Stimulated activated CD4-positive, alpha-beta T cell treated with anti-CD3 and anti-CD28 coated beads, Interleukin-2, amount 100 ng/mL, for 24 hours (primary cell): ENCODE measurements around the gene CPSF4.

Experiments
- DNase-seq, 2 donors: peaks; one replicate each; pipeline ENCODE4 v3.0.0-alpha.2; 2020

The CPSF4 gene

DNA sequence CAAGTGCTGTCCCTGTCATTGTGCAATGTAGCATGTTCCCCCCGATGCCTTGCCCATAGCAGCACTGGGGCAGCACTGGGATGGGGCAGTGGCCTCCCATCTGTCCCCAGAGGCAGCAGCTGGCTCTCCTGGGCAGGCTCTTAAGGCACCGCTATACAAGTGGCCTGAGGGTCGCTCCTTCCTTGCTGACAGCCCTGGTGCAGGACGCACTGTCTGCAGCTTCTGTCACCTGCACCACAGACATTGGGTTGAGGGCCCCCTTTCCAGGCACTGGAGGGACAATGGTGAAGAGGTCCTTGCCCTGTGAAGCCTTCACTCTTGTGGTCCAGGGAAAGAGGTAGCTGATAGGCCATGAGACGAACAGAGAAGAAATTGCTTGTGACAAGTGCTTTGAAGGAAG is 10.6 kb downstream of the CPSF4 start:
- DNase-seq = no peak

DNA sequence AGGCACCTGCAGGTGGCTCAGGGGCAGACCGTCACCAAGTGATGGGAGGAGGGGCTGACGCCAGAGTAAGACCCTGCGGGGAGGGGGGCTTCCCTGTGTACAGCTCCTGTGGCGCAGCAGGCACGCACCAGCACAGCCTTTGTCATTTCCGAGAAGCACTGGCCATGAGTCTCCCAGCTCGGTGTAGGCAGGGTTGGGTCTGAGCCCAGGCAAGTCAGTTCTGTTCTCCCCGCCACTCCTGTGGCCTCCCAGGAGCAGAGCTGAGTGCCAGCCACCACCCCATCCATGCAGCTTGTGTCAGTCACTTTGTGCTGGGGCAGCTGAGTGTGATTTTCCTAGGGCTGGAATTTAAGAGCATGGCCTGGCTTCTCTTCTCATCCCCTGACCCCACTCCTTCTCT is 13.2 kb downstream of the CPSF4 start:
- no peak for DNase-seq

DNA sequence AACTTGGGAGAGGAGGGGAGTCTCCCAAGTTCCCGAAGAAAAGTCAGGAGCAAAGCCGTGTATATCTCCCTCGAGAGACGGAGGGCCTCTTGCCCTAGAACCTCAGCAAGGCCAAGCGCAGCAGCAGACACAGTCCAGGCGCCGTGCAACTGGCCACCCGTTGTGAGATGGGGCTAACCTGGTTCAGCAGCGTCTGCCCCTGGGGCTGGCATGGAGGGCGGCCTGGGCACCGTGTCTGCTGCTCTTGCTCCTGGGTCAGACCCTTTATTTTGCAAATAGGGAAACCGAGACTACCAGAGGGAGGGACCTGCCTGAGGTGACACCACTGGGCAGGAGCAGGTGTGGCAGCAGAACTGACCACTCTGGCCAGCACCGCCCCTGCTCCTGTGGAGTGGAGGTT is 13.8 kb downstream of the CPSF4 start:
- DNase-seq = no peak

DNA sequence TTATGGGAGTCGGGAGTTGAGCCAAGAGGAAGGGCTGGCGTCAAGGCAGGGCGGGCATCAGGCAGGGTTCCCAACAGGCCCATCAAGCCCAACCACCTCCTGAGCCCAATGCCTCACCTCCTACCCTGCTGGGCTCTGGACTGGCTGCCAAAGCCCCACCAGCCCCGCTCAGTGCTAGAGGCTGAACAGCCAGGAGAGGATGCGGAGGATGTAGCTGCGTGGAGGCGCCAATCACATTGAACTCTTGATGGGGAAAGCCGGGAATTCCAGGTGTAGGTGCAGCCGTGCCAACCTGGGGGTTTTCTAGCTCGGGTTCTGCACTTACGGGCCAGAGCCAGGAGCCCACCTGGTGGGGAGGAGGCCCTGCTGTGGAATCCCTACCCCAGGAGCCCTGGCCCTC is 14.4 kb downstream of the CPSF4 start:
- DNase-seq = no peak

DNA sequence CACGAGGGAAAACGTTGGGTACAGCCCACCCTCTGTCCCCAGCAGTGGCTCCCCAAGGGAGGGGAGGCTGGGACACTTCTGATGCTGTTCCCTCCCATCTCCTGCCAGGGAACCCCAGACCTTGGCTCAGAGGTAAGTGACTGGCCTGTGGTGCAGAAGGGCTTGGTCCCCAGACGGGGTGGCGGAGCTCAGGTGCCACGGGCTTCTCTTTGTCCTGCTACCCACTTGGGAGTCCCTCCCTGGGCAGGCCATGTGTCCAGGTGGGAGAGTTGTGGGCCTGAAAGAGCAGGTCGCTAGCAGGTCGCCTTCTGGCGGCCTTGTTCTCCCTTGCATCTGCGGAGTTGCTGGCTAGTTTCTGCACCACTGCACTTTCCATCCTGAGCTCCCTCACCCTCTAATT is 17.1 kb downstream of the CPSF4 start:
- DNase-seq = no peak

DNA sequence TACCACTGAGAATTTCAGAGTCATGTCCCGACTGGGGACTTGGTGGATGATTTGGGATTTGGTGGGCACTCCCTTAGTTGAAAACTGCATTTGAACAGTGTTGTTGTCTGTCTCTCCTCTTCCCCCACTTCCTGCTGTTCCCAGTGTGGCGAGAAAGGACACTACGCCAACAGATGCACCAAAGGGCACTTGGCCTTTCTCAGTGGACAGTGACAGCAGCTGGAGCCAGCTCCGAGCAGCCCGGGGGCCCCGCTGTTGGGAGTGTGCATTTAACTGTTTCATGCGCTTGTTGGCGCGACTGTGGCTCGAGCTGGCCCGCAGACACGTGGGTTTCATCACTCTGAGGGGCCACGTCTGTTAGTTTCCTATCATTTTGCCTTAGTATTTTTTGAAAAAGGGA is 17.5 kb downstream of the CPSF4 start:
- no peak for DNase-seq

DNA sequence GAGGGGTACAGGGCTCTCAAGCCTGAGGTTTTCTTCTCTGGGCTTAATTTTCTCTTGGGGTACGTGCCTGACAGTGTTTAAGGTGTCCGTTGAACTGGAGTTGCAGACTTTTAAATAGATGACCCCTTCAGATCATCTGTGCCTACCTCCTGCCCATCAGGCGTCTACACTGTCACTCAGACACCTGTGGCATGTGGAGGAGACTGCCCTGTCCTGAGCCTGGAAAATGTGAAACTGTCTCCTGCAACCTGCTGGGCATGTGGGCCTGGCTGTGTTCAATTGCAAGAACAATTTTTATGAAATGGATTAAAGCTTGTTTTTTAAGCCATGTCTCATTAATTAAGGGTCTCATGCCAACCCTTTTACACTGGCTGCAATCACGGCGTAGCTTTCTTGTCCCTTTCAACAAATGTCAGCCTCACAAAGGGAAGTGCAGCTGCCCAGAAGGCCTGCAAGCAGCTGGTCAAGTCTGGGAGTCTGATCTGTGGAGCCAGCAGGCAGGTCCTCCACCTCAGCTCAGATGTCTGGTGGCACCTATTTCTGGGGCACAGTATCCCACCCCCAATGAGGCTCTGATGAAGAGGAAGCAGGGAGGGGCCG is 18.4 kb downstream of the CPSF4 start:
- DNase-seq = no peak

DNA sequence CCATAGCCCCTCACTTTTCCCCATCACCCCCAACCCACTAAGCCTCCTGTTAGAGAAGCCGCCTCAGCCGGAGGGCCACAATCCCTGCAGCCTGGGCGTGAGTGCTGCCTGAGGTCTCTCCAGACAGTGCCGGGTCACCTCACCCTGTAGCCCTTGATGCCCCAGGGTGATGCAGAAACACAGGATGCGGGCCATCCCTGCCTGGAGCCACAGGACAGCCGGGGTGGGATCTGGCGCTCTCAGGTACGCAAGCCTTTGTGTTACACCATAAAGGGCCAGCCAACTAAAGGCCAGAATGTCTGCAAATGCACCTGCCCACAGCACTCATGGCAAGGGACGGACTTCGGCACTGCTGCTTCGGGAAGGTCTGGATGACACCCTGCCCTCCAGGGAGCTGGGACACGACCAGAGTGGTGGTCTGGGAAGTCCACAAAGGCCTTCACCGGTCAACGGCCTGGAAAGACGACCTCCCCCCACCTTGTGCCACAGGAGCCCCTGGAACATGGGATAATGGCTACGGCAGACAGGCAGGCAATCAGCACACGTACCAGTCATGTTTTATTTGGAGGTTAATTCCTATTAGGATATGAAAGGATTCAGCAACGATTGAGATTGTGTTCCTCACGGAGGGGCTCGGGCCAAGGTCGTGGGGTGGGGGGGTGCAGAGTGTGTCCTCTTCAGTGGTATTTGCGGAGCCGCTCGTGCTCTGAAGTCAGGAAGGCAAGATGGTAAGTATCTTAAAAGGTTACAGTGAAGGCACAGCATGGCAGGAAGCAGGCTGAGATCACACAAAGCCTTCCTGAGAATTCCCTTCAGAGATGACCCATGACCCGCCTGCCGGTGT is 19.1 kb downstream of the CPSF4 start:
- DNase-seq = no peak

DNA sequence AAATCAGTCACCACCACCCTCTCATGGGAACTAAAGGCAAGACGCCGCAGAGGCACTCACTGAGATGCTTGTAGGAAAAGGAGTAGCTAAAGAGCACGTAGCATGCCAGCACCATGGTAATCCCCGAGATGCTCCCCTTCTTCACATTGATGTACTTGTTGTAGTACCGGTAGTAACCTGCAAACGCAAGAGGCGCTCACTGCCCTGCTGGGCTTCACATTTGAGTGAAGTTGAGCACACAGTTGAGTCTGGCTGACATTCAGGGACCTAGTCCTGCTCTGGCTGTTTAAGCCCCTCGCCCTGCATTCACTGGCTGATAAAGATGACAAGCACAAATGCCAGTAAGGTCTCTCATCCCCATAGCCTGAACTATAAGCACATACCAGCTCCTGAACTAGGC is 20.3 kb downstream of the CPSF4 start:
- peak in 1 of 2 donors; percentile 38 for DNase-seq

DNA sequence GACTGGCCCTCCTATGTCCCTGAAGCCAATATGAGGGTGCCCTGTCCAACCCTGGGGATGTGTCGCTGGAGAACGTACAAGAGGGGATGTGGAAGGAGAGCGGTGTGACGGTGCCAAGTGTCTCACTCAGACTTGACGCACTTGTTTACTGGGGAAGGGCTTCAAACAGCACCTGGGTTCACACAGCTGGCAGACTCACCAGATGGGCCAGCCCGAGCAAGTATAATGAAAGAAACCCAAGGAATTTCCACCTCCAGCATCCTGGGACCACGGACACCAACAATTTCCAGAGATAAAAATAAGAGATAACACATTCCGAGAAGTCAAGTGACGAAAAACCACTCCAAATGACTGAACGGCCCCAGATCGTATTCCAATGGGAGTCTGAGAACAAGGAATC is 21.9 kb downstream of the CPSF4 start:
- DNase-seq = no peak

DNA sequence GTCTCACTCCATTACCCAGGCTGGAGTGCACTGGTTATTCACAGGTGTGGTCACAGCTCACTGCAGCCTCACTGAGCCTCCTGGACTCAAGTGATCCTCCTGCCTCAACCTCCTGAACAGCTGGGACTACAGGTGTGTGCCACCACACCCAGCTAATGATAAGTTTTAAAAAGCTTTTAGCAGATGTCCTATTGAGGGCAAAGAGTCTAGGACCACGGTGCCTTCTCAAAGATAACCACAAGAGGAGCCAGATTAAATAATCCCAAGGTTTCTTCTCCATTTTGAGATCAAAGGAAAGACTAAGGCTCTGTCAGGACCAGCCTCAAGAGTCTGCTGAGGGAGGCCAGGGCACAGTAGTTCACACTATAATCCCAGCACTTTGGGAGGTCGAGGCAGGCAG is 22.5 kb downstream of the CPSF4 start:
- no peak for DNase-seq

DNA sequence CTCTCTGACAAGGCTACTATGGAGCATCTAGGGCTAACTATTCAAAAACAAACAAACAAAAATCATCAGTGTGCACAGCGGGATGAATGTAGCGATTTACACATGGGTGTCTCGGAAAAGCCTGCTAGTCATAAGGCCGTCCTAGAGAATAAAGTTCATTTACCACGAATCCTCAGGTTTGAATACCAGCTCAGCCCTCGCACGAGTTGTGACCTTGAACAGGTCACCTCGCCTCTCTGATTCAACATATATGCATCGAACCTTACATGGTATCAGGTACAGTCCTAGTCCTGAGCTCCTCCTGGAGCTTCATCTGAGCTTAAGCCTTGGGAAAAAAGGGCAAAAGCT is 26.7 kb downstream of the CPSF4 start:
- no peak for DNase-seq

DNA sequence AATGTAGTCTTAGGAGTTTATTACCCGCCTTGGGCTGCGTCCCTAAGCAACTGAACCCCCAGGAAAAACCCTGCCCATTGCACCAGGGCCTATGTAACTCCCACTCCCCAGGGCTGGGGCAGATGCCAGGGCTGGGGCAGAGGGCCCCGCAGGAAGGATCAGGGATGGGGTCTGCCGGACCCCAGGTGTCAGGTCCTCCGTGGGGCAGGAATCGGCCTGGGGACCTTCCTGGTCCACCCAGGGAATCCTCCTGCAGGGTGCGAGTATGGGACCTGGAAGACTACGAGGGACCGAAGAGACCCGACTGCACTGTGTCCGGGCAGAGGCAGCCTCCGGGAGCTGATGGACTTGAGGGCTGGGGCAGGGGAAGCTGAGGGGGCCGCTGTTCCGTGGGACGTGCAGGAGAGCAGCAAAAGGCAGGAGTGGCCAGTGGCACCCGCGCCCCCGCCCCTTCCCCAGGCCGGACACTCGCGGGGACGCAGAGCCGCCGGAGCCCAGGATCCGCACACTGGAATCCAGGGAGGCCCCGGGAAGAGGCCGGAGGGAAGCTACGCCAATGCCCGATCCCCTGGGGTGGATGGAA is 29.7 kb downstream of the CPSF4 start:
- DNase-seq = no peak

DNA sequence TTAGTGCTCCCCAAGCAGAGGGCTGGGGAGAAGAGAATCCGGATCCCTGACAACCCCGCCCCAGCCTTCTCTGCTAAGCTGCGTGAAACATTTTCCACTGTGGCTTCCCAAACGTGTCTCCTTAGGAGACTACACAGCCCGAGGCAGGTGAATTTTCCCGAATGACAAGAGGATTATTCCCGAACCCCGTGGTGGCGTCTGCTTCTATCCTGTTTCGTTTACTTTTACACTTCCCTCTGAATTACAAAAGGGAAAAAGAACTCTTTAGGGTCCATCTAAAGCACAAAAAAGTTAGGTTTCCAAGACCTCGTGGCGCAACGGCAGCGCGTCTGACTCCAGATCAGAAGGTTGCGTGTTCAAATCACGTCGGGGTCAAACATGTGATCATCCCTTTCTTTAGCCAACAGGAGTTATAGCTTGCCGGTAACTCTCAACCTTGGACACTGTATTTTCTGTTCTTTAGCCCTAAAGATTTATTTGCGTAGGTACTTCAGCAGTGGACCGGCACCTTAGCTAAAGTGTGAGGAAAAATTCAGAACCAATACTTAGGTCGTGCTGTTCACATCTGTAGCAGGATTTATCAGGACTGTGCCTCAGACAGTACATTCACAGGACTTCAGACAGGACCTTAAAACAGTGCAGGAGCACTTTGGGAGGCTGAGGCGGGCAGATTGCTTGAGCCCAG is 30.8 kb downstream of the CPSF4 start:
- DNase-seq = no peak

DNA sequence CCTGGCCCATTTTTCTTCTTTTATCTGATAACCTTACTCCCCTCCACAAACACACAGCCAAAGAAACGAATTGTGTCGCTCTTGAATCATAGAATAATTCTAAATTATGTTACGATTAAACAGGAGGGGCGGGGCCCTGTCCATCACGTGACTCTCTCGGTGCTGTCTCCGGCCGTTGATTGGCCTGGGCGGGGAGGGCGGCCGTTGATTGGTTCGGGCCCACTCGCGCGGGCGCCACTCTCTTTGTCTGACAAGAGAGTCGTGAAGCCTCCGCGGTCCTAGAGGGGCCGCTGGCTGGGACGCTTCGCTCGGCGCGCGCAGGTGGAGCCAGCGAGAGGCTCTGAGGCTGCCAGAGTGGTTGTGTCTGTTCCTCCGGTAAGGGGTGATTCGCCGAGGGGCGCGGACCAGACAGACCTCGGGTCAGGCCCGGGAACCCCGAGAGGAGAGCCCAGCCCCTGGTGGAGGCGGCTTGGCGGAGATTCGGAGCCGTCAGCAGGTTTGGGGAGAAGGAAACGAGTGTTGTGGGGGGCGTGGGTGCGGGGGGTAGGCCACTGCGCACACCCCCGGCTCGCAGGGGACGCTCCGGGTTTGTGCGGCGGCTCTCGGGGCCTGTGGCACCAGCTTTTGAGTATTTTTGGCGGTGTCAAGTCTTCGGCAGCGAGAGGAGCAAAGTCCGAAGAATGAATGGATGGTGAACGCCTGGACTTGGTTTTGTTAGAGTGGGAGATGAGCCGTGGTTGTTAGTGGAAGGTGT is 34.0 kb downstream of the CPSF4 start, which contains the start of gene ZNF789:
ZNF789 (plus strand) TSS at position 330 of the 754 bp plus-strand sequence. CDS start 3,567 bp downstream, outside the sequence.
- peak; percentile 98 to 99 for DNase-seq

DNA sequence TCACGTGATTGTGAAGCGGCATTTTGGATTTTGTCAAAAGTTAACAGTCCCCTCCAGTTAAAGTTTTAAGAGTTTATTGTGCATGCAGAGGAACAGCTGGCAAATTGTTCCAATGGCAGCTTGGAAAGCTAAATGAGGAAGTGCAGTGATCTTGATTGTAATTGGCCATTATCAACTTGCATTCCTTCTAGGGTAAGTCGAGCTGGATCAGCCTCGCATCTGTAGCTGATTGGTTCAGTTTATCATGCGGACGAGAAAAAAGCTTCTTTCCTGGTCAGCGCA is 34.5 kb downstream of the CPSF4 start:
- DNase-seq = no peak

DNA sequence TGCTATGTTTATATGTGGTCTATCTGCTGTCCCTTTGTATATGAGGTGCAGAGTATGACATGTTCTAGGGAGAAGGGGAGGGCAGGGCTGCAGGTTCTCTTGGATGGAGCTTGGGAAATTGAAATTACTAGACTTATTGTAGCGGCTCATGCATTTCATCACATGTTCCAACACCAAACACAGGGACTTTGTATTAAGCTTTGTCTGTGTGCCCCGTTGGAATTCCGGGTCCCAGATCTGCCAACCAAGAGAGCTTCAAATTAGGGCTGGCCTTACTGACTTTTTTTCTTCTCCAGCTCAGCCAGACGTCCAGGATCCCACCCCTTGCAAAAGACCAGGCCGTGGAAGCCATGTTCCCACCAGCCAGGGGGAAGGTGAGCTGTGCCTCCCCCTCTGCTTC is 37.4 kb downstream of the CPSF4 start:
- DNase-seq = no peak

DNA sequence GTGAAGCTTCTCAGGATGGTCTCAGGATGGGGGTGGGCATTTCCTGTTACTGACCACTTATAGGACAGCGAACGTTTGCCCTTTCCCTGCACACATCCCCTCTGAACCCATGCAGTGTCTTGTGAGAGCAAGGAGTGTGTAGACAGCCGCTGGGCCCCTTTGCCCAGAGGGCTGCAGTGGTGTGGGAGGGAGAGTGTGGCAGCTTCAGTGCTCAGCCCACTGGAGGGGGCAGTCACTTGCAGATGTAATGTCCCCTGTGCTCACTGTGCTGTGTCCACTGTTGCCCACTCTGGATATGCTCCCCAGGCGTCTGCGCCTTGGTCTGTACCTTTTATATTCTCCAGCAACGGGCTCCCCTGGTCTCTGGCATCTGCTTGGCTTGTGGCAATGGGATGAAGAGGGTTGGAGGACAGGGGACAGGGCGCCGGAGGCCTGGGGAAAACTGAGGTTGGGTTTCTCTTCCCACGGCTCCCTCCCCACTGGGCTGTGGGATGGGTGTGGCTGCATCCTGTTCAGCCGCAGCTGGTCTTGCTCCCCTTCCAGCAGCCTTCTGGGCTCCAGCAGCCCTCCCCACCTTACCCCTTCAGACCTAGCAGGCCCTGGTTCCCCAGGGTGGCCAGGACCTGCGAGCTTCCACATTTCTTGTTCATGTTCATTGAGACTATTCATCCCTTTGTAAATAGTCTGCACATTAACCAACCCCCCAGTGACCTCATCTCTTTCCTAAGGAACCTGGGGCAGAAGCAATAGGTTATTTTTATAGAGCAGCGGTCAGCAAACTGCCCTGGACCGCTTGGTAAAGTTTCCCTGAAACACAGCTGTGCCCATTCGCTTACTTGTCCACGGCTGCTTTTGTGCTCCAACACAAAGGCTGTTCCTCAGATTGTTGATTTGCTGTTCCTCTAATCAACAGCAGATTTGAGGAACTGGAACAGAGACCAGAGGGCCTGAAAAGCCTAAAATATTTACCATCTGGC is 40.0 kb downstream of the CPSF4 start:
- DNase-seq = no peak

DNA sequence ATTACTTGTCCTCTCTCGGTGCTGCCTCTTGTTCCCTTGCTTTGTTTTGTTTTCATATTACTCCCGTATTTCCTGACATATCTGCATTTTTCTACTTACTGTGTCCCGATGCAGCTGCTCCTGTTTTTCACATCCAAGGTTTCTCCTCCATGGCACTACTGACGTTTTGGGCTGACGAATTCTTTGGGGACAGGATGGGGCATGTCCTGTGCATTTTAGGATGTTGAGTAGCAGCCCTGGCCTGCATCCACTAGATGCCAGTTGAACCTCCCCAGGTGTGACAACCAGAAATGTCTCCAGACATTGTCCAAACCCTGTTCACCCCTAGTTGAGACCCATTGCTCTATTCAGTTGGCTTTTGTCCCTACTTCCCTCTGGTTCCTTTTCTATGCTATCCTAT is 46.4 kb downstream of the CPSF4 start:
- no peak for DNase-seq

DNA sequence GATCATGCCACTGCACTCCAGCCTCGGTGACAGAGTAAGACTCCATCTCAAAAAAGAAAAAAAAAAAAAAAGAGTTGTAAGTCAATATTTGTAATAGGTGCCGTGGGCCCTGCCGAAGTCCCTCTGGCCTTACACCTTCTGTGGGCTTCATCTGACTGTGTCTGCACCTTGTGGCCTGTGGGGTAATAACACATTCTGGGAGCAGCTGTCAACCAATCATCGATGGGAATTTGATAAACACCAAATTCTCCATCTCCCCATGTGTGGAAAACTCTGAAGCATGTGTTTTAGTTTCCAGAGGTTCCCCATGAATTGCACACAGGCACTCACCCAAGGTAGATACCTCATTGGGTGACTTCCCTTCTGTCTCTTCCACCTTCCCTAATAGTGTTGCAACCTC is 50.5 kb downstream of the CPSF4 start:
- no peak for DNase-seq

DNA sequence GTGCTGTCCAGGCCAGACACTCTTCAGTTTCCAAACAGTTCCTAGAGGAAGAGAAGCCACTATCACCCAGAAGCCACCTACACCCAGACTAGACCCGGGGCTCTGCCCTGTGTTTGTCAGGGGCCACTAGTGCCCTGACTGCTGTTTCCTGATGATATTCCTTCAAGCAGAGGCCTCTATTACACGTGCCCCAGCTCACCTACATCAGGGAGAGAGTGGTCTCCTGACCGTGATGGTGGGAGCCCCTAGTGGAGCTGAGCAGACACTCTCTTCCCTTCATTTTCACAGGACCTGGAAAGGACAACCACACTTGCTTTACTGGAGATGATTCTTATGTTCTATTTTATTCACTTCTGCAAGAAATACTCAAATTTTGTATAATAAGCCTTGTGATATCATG is 52.1 kb downstream of the CPSF4 start:
- DNase-seq = no peak

DNA sequence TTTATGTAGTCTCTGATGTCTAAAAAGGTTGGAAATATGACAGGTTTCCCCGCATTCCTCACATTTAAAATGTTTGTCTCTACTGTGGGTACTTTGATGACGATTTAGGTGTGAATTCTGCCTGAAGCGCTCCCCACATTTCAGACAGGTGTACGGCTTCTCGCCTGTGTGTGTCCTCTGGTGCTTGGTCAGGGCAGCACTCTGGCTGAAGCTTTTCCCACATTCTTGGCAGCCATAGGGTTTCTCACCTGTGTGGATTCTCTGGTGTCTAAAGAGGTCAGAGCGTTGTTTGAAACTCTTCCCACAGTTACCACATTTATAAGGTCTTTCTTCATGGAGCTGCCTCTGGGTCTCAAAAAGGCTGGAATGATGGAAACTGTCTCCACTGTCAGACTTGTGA is 55.1 kb downstream of the CPSF4 start:
- DNase-seq = no peak
